ENCODE measurements around the gene PTF1A. TPM values are rescaled to one million over a fixed set of nuclear protein-coding genes. Genes with fewer than 3 reads are reported as not detected.

PTF1A gene
- total and polyA plus RNA-seq, 8 donors = 16.8 to 70.8 (median 45.4) TPM

Other genes starting within 250 kb of the PTF1A start
- gene MSRB2, start 96.7 kb upstream of the PTF1A start, total RNA-seq = 10 to 100 TPM in 1 of 6 donors, 1 to 10 TPM in 5; 2.4 to 12.4 (median 4.7) TPM
- gene MSRB2, start 96.7 kb upstream of the PTF1A start, polyA plus RNA-seq = 10 to 100 TPM; 12.3 to 14.3 TPM
- gene C10orf67, start 152.5 kb downstream of the PTF1A start, total RNA-seq = under 1 TPM in 4 of 6 donors, not detected in 2; 0.06 to 0.16 (median 0.10) TPM
- gene C10orf67, start 152.5 kb downstream of the PTF1A start, polyA plus RNA-seq = under 1 TPM in 1 of 2 donors, not detected in 1; 0.02 TPM
- 1 to 10 TPM; 5.5 to 9.7 (median 6.0) TPM for gene OTUD1, start 246.8 kb downstream of the PTF1A start, total RNA-seq
- 1 to 10 TPM; 2.6 to 4.0 TPM for gene OTUD1, start 246.8 kb downstream of the PTF1A start, polyA plus RNA-seq